Ecto neural progenitor cell (in vitro differentiated cells): ENCODE data around the gene BCL7C.
A peak's percentile ranks its signal among the peaks of the same experiment; 100 is the strongest.

ENCODE experiments used
- DNase-seq: peaks from one replicate; pipeline ENCODE4 v3.0.0-alpha.2; 2018; ENCODE audit warnings: low spot score

Gene BCL7C

GRCh38 chr16:30860729-30861128 lies 33.1 kb downstream of the BCL7C start:
- DNase-seq: peak; percentile 53

GRCh38 chr16:30858829-30859423 lies 35.0 kb downstream of the BCL7C start:
- DNase-seq: no peak

GRCh38 chr16:30858111-30858495 lies 35.8 kb downstream of the BCL7C start:
- no peak for DNase-seq

- DNase-seq: no peak
These were observed 40.1 kb downstream of the BCL7C start for GRCh38 chr16:30853758-30854157.

GRCh38 chr16:30850246-30850645 lies 43.6 kb downstream of the BCL7C start:
- no peak for DNase-seq

GRCh38 chr16:30846649-30847402 lies 47.1 kb downstream of the BCL7C start:
- DNase-seq: no peak

- peak; percentile 70 for DNase-seq
These were observed 49.0 kb downstream of the BCL7C start for GRCh38 chr16:30844671-30845449.

- no peak for DNase-seq
These were observed 49.6 kb downstream of the BCL7C start for GRCh38 chr16:30844346-30844670.

GRCh38 chr16:30843501-30843900 lies 50.4 kb downstream of the BCL7C start:
- DNase-seq: no peak

- no peak for DNase-seq
These were observed 50.9 kb downstream of the BCL7C start for GRCh38 chr16:30842971-30843370.

- DNase-seq: no peak
These were observed 52.5 kb downstream of the BCL7C start for GRCh38 chr16:30841332-30841731.

GRCh38 chr16:30840611-30841010 lies 53.3 kb downstream of the BCL7C start:
- DNase-seq: no peak

GRCh38 chr16:30839523-30840227 lies 54.2 kb downstream of the BCL7C start:
- no peak for DNase-seq

GRCh38 chr16:30838876-30839471 lies 54.9 kb downstream of the BCL7C start:
- DNase-seq: no peak

GRCh38 chr16:30837904-30838303 lies 56.0 kb downstream of the BCL7C start:
- no peak for DNase-seq
